Neural cell (in vitro differentiated cells): ENCODE measurements around the gene IGSF21. TPM values are rescaled to one million over a fixed set of nuclear protein-coding genes. Genes with fewer than 3 reads are reported as not detected.

Experiments used
- H2AFZ ChIP-seq: fragments of 200-600, 300-800 bp; sonication (generic), shearing (Covaris generic); 2 replicates; pipeline ENCODE4 v1.6.0; 2014; ENCODE audit warnings: low read depth, mild to moderate bottlenecking, antibody characterized with exemption, low read length, moderate library complexity
- H3F3A ChIP-seq: fragments of 200-600 bp; shearing (Covaris generic); 2 replicates; pipeline ENCODE4 v1.6.1; 2016; ENCODE audit warnings: mild to moderate bottlenecking, moderate library complexity, mixed read lengths, antibody characterized with exemption, low read length; ENCODE audit not compliant: insufficient read depth, poor library complexity, severe bottlenecking
- H3K27ac ChIP-seq: fragments of 200-600, 300-800 bp; sonication (generic), shearing (Covaris generic); 2 replicates; pipeline ENCODE4 v1.5.1; 2014; ENCODE audit warnings: mild to moderate bottlenecking, low read length, moderate library complexity
- H3K27me3 ChIP-seq: fragments of 300-800, 200-600 bp; sonication (generic), shearing (Covaris generic); 2 replicates; pipeline ENCODE4 v1.6.0; 2014; ENCODE audit warnings: mild to moderate bottlenecking, low read depth, low read length, moderate library complexity; ENCODE audit not compliant: insufficient read depth
- H3K36me3 ChIP-seq: fragments of 300-800, 200-600 bp; sonication (generic), shearing (Covaris generic); 2 replicates; pipeline ENCODE4 v1.5.1; 2014; ENCODE audit warnings: mild to moderate bottlenecking, antibody characterized with exemption, low read length, moderate library complexity; ENCODE audit not compliant: insufficient read depth
- H3K4me2 ChIP-seq: fragments of 300-800, 200-600 bp; sonication (generic), shearing (Covaris generic); 2 replicates; pipeline ENCODE4 v1.6.0; 2014; ENCODE audit warnings: mild to moderate bottlenecking, low read length
- H3K4me3 ChIP-seq: fragments of 300-800, 200-600 bp; sonication (generic), shearing (Covaris generic); 2 replicates; pipeline ENCODE4 v1.5.1; 2014; ENCODE audit warnings: mild to moderate bottlenecking, low read length, moderate library complexity
- H3K79me2 ChIP-seq: fragments of 200-600 bp; shearing (Covaris generic); replicated peaks from 2 replicates; pipeline ENCODE4 v1.6.0; 2014; ENCODE audit warnings: mild to moderate bottlenecking, low read length, moderate library complexity; ENCODE audit not compliant: insufficient read depth
- H3K9ac ChIP-seq: fragments of 300-800, 200-600 bp; sonication (generic), shearing (Covaris generic); 2 replicates; pipeline ENCODE4 v1.6.1; 2016; ENCODE audit warnings: mild to moderate bottlenecking, low read length, mixed read lengths
- H3K9me2 ChIP-seq: fragments of 200-600 bp; shearing (Covaris generic); 2 replicates; pipeline ENCODE4 v1.6.1; 2016; ENCODE audit warnings: mild to moderate bottlenecking, low read length, mixed read lengths; ENCODE audit not compliant: insufficient read depth
- H3K9me3 ChIP-seq: fragments of 200-600, 300-800 bp; sonication (generic), shearing (Covaris generic); 2 replicates; pipeline ENCODE4 v1.6.1; 2016; ENCODE audit warnings: mild to moderate bottlenecking, mixed run types, low read length, moderate library complexity, mixed read lengths
- H4K20me1 ChIP-seq: fragments of 200-600 bp; shearing (Covaris generic); 2 replicates; pipeline ENCODE4 v1.6.1; 2016; ENCODE audit warnings: mild to moderate bottlenecking, mixed run types; ENCODE audit not compliant: insufficient read depth
- EP300 ChIP-seq: fragments of 450-650 bp; conservative IDR thresholded peaks from 2 replicates; pipeline ENCODE4 v1.6.1; 2014; ENCODE audit warnings: antibody characterized with exemption, mild to moderate bottlenecking, moderate library complexity; ENCODE audit not compliant: poor library complexity, severe bottlenecking
- EZH2 ChIP-seq: fragments of 200-600, 300-800 bp; shearing (Covaris generic), sonication (generic); IDR thresholded peaks from 2 replicates; pipeline ENCODE4 v1.6.1; 2014; ENCODE audit warnings: antibody characterized with exemption, low read length, borderline replicate concordance, mild to moderate bottlenecking; ENCODE audit not compliant: insufficient read depth, poor library complexity, severe bottlenecking
- MXI1 ChIP-seq: fragments of 450-650 bp; conservative IDR thresholded peaks from 2 replicates; pipeline ENCODE4 v1.6.1; 2014; ENCODE audit warnings: antibody characterized with exemption, mild to moderate bottlenecking; ENCODE audit not compliant: poor library complexity, severe bottlenecking
- POLR2AphosphoS5 ChIP-seq: IDR thresholded peaks from 2 replicates; pipeline ENCODE4 v1.6.1; 2012
- RAD21 ChIP-seq: fragments of 450-650 bp; conservative IDR thresholded peaks from 2 replicates; pipeline ENCODE4 v1.6.1; 2014; ENCODE audit warnings: antibody characterized with exemption, mild to moderate bottlenecking, moderate library complexity
- SMC3 ChIP-seq: fragments of 450-650 bp; conservative IDR thresholded peaks from 2 replicates; pipeline ENCODE4 v1.6.1; 2014; ENCODE audit warnings: antibody characterized with exemption, mild to moderate bottlenecking, moderate library complexity; ENCODE audit not compliant: poor library complexity
- TAF1 ChIP-seq: IDR thresholded peaks from 2 replicates; pipeline ENCODE4 v1.6.1; 2012; ENCODE audit warnings: low read depth
- polyA plus RNA-seq: library from polyadenylated mRNA; depleted of rRNA; stranded (reverse); fragments of >200 nt; gene quantifications from 2 replicates; pipeline ENCODE4 v1.2.3, GENCODE V29; 2014
- TF ChIP-seq, protein P1 (sequence below): fragments of 450-650 bp; IDR thresholded peaks from 2 replicates; pipeline ENCODE4 v1.5.1; 2014; ENCODE audit warnings: antibody characterized with exemption, mild to moderate bottlenecking, moderate library complexity; ENCODE audit not compliant: poor library complexity, severe bottlenecking
- TF ChIP-seq, protein P2 (sequence below): IDR thresholded peaks from 2 replicates; pipeline ENCODE4 v1.6.1; 2012; ENCODE audit warnings: borderline replicate concordance

IGSF21 gene
- polyA plus RNA-seq, 1 donor from 2014 or later = 2.4 TPM

DNA sequence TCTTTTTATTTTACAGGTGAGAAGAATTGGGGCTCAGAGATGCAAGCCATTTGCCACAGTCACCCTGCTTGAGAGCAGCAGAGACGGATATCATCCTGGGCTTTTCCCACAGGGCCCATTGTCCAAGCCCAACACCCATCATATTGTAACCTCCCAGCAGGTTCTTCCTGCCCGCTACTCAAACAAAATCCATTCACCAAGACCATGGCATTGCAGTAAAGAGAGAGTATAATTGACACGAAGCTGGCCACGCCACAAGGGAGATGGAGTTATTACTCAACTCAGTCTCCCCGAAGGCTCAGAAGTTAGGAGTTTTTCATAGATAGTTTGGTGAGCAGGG lies 312.2 kb downstream of the IGSF21 start:
- no peaks in the 10 kb centered on the region for H3K9me3 ChIP-seq
- H4K20me1 ChIP-seq = no peaks in the 10 kb centered on the region
- H3K79me2 ChIP-seq = no peaks in the 10 kb centered on the region
- no peaks in the 10 kb centered on the region for H3K27me3 ChIP-seq
- H3F3A ChIP-seq = no peaks in the 10 kb centered on the region
- no peak overlapping the region for H3K27ac ChIP-seq
- TF ChIP-seq, protein P1, sequence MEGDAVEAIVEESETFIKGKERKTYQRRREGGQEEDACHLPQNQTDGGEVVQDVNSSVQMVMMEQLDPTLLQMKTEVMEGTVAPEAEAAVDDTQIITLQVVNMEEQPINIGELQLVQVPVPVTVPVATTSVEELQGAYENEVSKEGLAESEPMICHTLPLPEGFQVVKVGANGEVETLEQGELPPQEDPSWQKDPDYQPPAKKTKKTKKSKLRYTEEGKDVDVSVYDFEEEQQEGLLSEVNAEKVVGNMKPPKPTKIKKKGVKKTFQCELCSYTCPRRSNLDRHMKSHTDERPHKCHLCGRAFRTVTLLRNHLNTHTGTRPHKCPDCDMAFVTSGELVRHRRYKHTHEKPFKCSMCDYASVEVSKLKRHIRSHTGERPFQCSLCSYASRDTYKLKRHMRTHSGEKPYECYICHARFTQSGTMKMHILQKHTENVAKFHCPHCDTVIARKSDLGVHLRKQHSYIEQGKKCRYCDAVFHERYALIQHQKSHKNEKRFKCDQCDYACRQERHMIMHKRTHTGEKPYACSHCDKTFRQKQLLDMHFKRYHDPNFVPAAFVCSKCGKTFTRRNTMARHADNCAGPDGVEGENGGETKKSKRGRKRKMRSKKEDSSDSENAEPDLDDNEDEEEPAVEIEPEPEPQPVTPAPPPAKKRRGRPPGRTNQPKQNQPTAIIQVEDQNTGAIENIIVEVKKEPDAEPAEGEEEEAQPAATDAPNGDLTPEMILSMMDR = no peak
- TF ChIP-seq TAF1 = no peak
- no peak for TF ChIP-seq MXI1
- no peak for TF ChIP-seq RAD21
- no peak for TF ChIP-seq POLR2AphosphoS5
- no peak for TF ChIP-seq SMC3
- no peak for TF ChIP-seq EZH2
- TF ChIP-seq EP300 = no peak
- TF ChIP-seq, protein P2, sequence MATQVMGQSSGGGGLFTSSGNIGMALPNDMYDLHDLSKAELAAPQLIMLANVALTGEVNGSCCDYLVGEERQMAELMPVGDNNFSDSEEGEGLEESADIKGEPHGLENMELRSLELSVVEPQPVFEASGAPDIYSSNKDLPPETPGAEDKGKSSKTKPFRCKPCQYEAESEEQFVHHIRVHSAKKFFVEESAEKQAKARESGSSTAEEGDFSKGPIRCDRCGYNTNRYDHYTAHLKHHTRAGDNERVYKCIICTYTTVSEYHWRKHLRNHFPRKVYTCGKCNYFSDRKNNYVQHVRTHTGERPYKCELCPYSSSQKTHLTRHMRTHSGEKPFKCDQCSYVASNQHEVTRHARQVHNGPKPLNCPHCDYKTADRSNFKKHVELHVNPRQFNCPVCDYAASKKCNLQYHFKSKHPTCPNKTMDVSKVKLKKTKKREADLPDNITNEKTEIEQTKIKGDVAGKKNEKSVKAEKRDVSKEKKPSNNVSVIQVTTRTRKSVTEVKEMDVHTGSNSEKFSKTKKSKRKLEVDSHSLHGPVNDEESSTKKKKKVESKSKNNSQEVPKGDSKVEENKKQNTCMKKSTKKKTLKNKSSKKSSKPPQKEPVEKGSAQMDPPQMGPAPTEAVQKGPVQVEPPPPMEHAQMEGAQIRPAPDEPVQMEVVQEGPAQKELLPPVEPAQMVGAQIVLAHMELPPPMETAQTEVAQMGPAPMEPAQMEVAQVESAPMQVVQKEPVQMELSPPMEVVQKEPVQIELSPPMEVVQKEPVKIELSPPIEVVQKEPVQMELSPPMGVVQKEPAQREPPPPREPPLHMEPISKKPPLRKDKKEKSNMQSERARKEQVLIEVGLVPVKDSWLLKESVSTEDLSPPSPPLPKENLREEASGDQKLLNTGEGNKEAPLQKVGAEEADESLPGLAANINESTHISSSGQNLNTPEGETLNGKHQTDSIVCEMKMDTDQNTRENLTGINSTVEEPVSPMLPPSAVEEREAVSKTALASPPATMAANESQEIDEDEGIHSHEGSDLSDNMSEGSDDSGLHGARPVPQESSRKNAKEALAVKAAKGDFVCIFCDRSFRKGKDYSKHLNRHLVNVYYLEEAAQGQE = no peak
- no peak overlapping the region for H3K9ac ChIP-seq
- H3K4me3 ChIP-seq = no peak overlapping the region
- H3K4me2 ChIP-seq = no peak overlapping the region
- no peaks in the 10 kb centered on the region for H3K9me2 ChIP-seq
- no peak overlapping the region for H2AFZ ChIP-seq
- H3K36me3 ChIP-seq = no peaks in the 10 kb centered on the region

DNA sequence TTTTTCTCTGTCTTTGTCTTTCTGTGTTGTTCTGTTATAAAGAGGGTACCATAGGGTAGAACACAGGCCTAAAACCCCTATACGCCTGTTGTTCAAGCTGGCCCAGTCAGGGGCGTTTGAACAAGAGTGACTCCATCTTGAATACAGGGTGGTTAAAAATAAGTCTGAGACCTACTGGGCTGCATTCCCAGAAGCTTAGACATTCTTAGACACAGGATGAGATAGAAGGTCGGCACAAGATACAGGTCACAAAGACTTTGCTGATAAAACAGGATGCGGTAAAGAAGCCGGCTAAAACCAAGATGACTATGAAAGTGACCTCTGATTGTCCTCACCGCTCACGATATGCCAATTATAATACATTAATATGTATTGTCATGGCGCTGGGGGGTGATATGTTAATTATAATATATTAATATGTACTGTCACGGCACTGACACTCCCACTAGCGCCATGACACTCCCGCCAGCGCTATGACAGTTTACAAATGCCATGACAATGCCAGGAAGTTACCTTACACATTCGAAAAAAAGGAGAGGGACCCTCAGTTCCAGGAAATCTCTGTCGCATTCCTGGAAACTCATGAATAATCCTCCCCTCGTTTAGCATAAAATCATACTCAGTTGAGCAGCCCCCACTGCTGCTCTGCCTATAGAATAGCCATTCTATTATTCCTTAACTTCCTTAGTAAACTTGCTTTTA lies 314.6 kb downstream of the IGSF21 start:
- no peaks in the 10 kb centered on the region for H3K27me3 ChIP-seq
- H3K79me2 ChIP-seq = no peaks in the 10 kb centered on the region
- no peaks in the 10 kb centered on the region for H3K36me3 ChIP-seq
- no peaks in the 10 kb centered on the region for H3F3A ChIP-seq
- H3K9me3 ChIP-seq = no peaks in the 10 kb centered on the region
- H4K20me1 ChIP-seq = no peaks in the 10 kb centered on the region
- no peak overlapping the region for H3K4me3 ChIP-seq
- no peak overlapping the region for H3K4me2 ChIP-seq
- no peak overlapping the region for H2AFZ ChIP-seq
- no peak overlapping the region for H3K27ac ChIP-seq
- TF ChIP-seq RAD21 (no peak), EP300 (no peak), POLR2AphosphoS5 (no peak), SMC3 (no peak)
- TF ChIP-seq, protein P2 = no peak
- no peak overlapping the region for H3K9ac ChIP-seq
- no peaks in the 10 kb centered on the region for H3K9me2 ChIP-seq
